H1 (cell line): Measurements from ENCODE around the gene ANKS1B. TPM values are rescaled to one million over a fixed set of nuclear protein-coding genes. Genes with fewer than 3 reads are reported as not detected.

ENCODE experiments used
- CTCF ChIA-PET: fragments of 300-600 bp; sonication (Branson Sonifier 250); formaldehyde crosslinking; loops from one replicate; lab custom pipeline; 2021; ENCODE audit not compliant: partially characterized antibody; lab: Charles Lee
- POLR2A ChIA-PET: fragments of 300-600 bp; sonication (Branson Sonifier 250); formaldehyde crosslinking; loops from one replicate; lab custom pipeline; 2021; ENCODE audit warnings: inconsistent platforms; ENCODE audit not compliant: partially characterized antibody; lab: Charles Lee
- DNase-seq, 2 experiments: peaks; one replicate each; pipeline versions ENCODE4 v3.0.0 to v3.0.0-alpha.2; 2010 to 2022; ENCODE audit warnings: low spot score in 2 of 2, low read depth in 1 of 2, mixed read lengths in 1 of 2
- FAIRE-seq: peaks from 2 replicates; lab custom pipeline; 2011; peaks lifted over from hg19 to GRCh38; lab: Jason Lieb, UNC
- H2AFZ ChIP-seq: 2 replicates; pipeline ENCODE4 v1.8.1; 2012; ENCODE audit warnings: low read length, inconsistent platforms
- H2AK5ac ChIP-seq: 2 replicates; pipeline ENCODE4 v1.6.1; 2013; ENCODE audit warnings: low read depth, low read length
- H2BK120ac ChIP-seq: replicated peaks from 2 replicates; pipeline ENCODE3; 2013; ENCODE audit warnings: low read depth, low read length, inconsistent platforms
- H2BK12ac ChIP-seq: 2 replicates; pipeline ENCODE4 v1.6.1; 2013; ENCODE audit warnings: low read depth, low read length
- H2BK15ac ChIP-seq: 2 replicates; pipeline ENCODE4 v1.6.1; 2013; ENCODE audit warnings: low read length
- H2BK20ac ChIP-seq: 2 replicates; pipeline ENCODE4 v1.6.1; 2013; ENCODE audit warnings: low read length
- H2BK5ac ChIP-seq: 2 replicates; pipeline ENCODE4 v1.6.1; 2013; ENCODE audit warnings: low read depth, low read length
- H3K14ac ChIP-seq: 2 replicates; pipeline ENCODE4 v1.6.1; 2013; ENCODE audit warnings: inconsistent platforms; ENCODE audit not compliant: insufficient read length
- H3K18ac ChIP-seq: 2 replicates; pipeline ENCODE4 v1.6.1; 2013; ENCODE audit warnings: low read length; ENCODE audit errors: extremely low read depth
- H3K23ac ChIP-seq: 2 replicates; pipeline ENCODE4 v1.6.1; 2013; ENCODE audit warnings: inconsistent platforms; ENCODE audit not compliant: insufficient read length
- H3K23me2 ChIP-seq: 2 replicates; pipeline ENCODE4 v1.6.1; 2013; ENCODE audit warnings: low read depth, low read length
- H3K27ac ChIP-seq: 2 replicates; pipeline ENCODE4 v1.6.1; 2011; ENCODE audit warnings: low read depth, low read length, inconsistent platforms
- H3K27me3 ChIP-seq, 4 experiments: replicated peaks in 1 of 4; 1 replicate in 1 of 4; 2 replicates in 3 of 4; pipeline versions ENCODE4 v1.6.1 to v1.8.1; 2011 to 2013; ENCODE audit warnings: low read length in 3 of 4, mild to moderate bottlenecking in 3 of 4, inconsistent platforms in 2 of 4, mixed read lengths in 2 of 4, moderate library complexity in 1 of 4; ENCODE audit not compliant: control insufficient read depth in 3 of 4, insufficient read depth in 3 of 4; ENCODE audit errors: extremely low read depth in 1 of 4
- H3K36me3 ChIP-seq, 4 experiments: 2 replicates each; pipeline versions ENCODE4 v1.6.1 to v1.8.1; 2011 to 2013; ENCODE audit warnings: mild to moderate bottlenecking in 4 of 4, low read length in 3 of 4, moderate library complexity in 2 of 4, control low read depth in 1 of 4, inconsistent platforms in 1 of 4; ENCODE audit not compliant: insufficient read depth in 4 of 4, control insufficient read depth in 2 of 4
- H3K4ac ChIP-seq: replicated peaks from 2 replicates; pipeline ENCODE3; 2013; ENCODE audit warnings: low read length, low read depth, mixed read lengths, inconsistent platforms; ENCODE audit not compliant: insufficient read length
- H3K4me1 ChIP-seq, 4 experiments: replicated peaks in 1 of 4; 1 replicate in 1 of 4; 2 replicates in 3 of 4; pipeline versions ENCODE4 v1.6.1 to v1.8.1; 2011 to 2013; ENCODE audit warnings: low read length in 3 of 4, inconsistent platforms in 2 of 4, mixed read lengths in 1 of 4; ENCODE audit not compliant: insufficient read depth in 4 of 4, control insufficient read depth in 3 of 4
- H3K4me2 ChIP-seq, 2 experiments: 2 replicates each; pipeline versions ENCODE4 v1.6.1 to v1.8.1; 2011 to 2013; ENCODE audit warnings: low read depth in 2 of 2, low read length in 2 of 2, control low read depth in 1 of 2, inconsistent platforms in 1 of 2, mild to moderate bottlenecking in 1 of 2; ENCODE audit not compliant: insufficient read depth in 1 of 2
- H3K4me3 ChIP-seq, 4 experiments: fragments of 200-600, 300-600 bp in 1 of 4; sonication (generic), shearing (Covaris generic), sonication (Bioruptor Twin) in 1 of 4; 2 replicates each; pipeline versions ENCODE4 v1.5.1 to v1.8.1; 2011 to 2016; ENCODE audit warnings: low read length in 4 of 4, low read depth in 3 of 4, control low read depth in 2 of 4, inconsistent platforms in 2 of 4, mild to moderate bottlenecking in 2 of 4, mixed read lengths in 1 of 4, moderate library complexity in 1 of 4; ENCODE audit not compliant: insufficient read depth in 2 of 4; ENCODE audit errors: extremely low read depth in 1 of 4
- H3K56ac ChIP-seq: replicated peaks from 2 replicates; pipeline ENCODE3; 2013; ENCODE audit warnings: low read depth, mild to moderate bottlenecking, mixed read lengths, low read length, inconsistent platforms; ENCODE audit not compliant: insufficient read length
- H3K79me1 ChIP-seq: 2 replicates; pipeline ENCODE4 v1.6.1; 2013; ENCODE audit warnings: low read depth, low read length, control low read depth
- H3K79me2 ChIP-seq, 2 experiments: 2 replicates each; pipeline versions ENCODE4 v1.6.1 to v1.8.1; 2012 to 2013; ENCODE audit warnings: low read length in 2 of 2, mild to moderate bottlenecking in 2 of 2, inconsistent platforms in 1 of 2; ENCODE audit not compliant: insufficient read depth in 2 of 2, control insufficient read depth in 1 of 2
- H3K9ac ChIP-seq, 4 experiments: replicated peaks in 1 of 4; 1 replicate in 1 of 4; 2 replicates in 3 of 4; pipeline versions ENCODE4 v1.6.1 to v1.8.1; 2011 to 2013; ENCODE audit warnings: low read depth in 3 of 4, low read length in 3 of 4, control low read depth in 2 of 4, mild to moderate bottlenecking in 2 of 4, moderate library complexity in 2 of 4, inconsistent platforms in 1 of 4; ENCODE audit errors: extremely low read depth in 1 of 4
- H3K9me3 ChIP-seq, 2 experiments: 2 replicates each; pipeline versions ENCODE4 v1.6.1 to v1.8.1; 2012 to 2013; ENCODE audit warnings: mild to moderate bottlenecking in 2 of 2, moderate library complexity in 2 of 2, control low read depth in 1 of 2, inconsistent platforms in 1 of 2, low read depth in 1 of 2, low read length in 1 of 2, mixed read lengths in 1 of 2; ENCODE audit not compliant: insufficient read depth in 2 of 2
- H4K20me1 ChIP-seq, 2 experiments: replicated peaks in 1 of 2; 2 replicates each; pipeline versions ENCODE3 to v1.8.1; 2011 to 2013; ENCODE audit warnings: inconsistent platforms in 2 of 2, low read length in 2 of 2, mild to moderate bottlenecking in 1 of 2; ENCODE audit not compliant: insufficient read depth in 2 of 2, control insufficient read depth in 1 of 2
- H4K5ac ChIP-seq: 2 replicates; pipeline ENCODE4 v1.6.1; 2013; ENCODE audit warnings: low read length, low read depth, mixed read lengths, inconsistent platforms; ENCODE audit not compliant: insufficient read length
- H4K8ac ChIP-seq: 2 replicates; pipeline ENCODE4 v1.8.0; 2013; ENCODE audit warnings: mild to moderate bottlenecking, moderate library complexity, low read length, inconsistent platforms; ENCODE audit not compliant: insufficient read depth; ENCODE audit errors: extremely low read depth
- H4K91ac ChIP-seq: replicated peaks from 2 replicates; pipeline ENCODE3; 2013; ENCODE audit warnings: low read length, mixed read lengths, inconsistent platforms; ENCODE audit not compliant: insufficient read length
- CHD2 ChIP-seq: IDR thresholded peaks from 2 replicates; pipeline ENCODE4 v1.6.1; 2012; ENCODE audit warnings: low read length, improper control_type of control experiment
- CTBP2 ChIP-seq: IDR thresholded peaks from 2 replicates; pipeline ENCODE4 v1.7.0; 2011; ENCODE audit warnings: borderline replicate concordance, mild to moderate bottlenecking, moderate library complexity, mixed read lengths, low read length; ENCODE audit not compliant: insufficient read depth, insufficient read length
- EGR1 ChIP-seq: IDR thresholded peaks from 2 replicates; pipeline ENCODE4 v1.6.1; 2011; ENCODE audit warnings: low read depth, low read length, borderline replicate concordance
- EP300 ChIP-seq, 2 experiments: IDR thresholded peaks; 1 replicate in 1 of 2; 2 replicates in 1 of 2; pipeline ENCODE4 v1.6.1; 2011 to 2012; ENCODE audit warnings: low read depth in 2 of 2, low read length in 2 of 2, mild to moderate bottlenecking in 2 of 2, borderline replicate concordance in 1 of 2, inconsistent platforms in 1 of 2, moderate library complexity in 1 of 2
- MAFK ChIP-seq: IDR thresholded peaks from 2 replicates; pipeline ENCODE4 v1.6.1; 2012; ENCODE audit warnings: low read depth, mild to moderate bottlenecking, improper control_type of control experiment, low read length
- POLR2AphosphoS5 ChIP-seq: IDR thresholded peaks from 2 replicates; pipeline ENCODE4 v1.6.1; 2011; ENCODE audit warnings: low read depth, low read length
- TBP ChIP-seq: IDR thresholded peaks from 2 replicates; pipeline ENCODE4 v1.6.1; 2011; ENCODE audit warnings: low read depth, low read length, improper control_type of control experiment
- WGBS, 2 experiments: shearing (Covaris generic) in 1 of 2; methylation state at CpG; one replicate each; pipeline versions ENCODE4 v1.1.6 to v1.1.7; 2013 to 2015; ENCODE audit warnings: low lambda C conversion rate in 2 of 2, mixed read lengths in 2 of 2, inconsistent platforms in 1 of 2, low coverage in 1 of 2, missing lambda C conversion rate in 1 of 2; ENCODE audit not compliant: insufficient replicate concordance in 2 of 2, insufficient coverage in 1 of 2, insufficient read length in 1 of 2; ENCODE audit errors: extremely low coverage in 1 of 2, missing lambda C conversion rate in 1 of 2; 5-methylcytosine and 5-hydroxymethylcytosine counted together
- polyA plus RNA-seq, 7 experiments: library from polyadenylated mRNA; depleted of rRNA in 3 of 7; stranded (reverse) in 5 of 7; unstranded in 2 of 7; fragments of >200 nt in 5 of 7; fragments of 200-250 nt in 2 of 7; gene quantifications; 1 replicate in 5 of 7; 2 replicates in 1 of 7; 4 replicates in 1 of 7; pipeline versions ENCODE4 v1.2.1 to v1.2.3, GENCODE V29; 2011 to 2013; ENCODE audit warnings: missing spikeins in 2 of 7, mixed read lengths in 2 of 7
- total RNA-seq: library from RNA; stranded (reverse); fragmentation: NEBNext Ultra II Directional; extraction: Animal tissue kit (Norgen Biotek cat#: 25700); gene quantifications from 2 replicates; pipeline ENCODE4 v1.2.1, GENCODE V29; 2021
- TF ChIP-seq, protein P1 (sequence below), 3 experiments: IDR thresholded peaks; 1 replicate in 2 of 3; 2 replicates in 1 of 3; pipeline versions ENCODE4 v1.5.1 to v1.6.1; 2011; ENCODE audit warnings: low read length in 3 of 3, mild to moderate bottlenecking in 3 of 3, inconsistent platforms in 2 of 3, low read depth in 1 of 3, moderate library complexity in 1 of 3; ENCODE audit not compliant: insufficient read depth in 1 of 3; ENCODE audit errors: control extremely low read depth in 1 of 3

Gene ANKS1B
- total and polyA plus RNA-seq, 2 of the 8 experiments (the other 6 are each of a cell fraction or from before 2014, with no cell fraction given) = 2.7 to 6.1 TPM

DNA sequence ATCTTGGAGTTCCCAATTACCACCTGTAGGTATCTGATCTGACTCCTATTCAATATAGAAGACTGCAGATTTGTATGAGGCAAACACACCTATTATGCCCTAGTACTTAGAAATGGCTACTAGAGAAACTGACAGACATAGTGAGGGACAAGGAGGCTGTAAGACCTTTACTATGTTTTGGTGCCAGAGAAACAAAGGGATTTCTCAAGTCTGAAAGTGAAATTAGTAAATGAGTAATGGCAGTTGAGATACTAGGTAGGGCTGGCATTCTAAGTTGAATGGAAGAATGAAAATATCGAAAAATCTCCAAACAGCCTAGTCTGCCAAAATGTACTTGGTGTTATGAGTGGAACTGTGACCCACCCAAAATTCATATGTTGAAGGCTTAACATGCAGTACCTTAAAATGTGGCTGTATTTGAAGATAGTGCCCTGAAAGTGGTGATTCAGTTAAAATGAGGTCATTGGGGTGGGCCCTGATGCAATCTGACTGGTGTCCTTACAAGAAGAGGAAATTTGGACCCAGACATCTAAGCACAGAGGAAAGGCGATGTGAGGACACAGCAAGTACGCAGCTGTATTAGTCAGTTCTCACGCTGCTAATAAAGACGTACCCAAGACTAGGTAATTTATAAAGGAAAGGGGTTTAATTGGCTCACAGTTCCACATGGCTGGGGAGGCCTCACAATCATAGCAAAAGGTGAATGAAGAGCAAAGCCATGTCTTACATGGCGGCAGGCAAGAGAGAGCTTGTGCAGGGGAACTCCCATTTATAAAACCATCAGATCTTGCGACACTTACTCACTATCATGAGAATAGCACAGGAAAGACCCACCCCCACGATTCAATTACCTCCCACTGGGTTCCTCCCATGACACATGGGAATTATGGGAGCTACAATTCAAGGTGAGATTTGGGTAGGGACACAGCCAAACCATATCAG is 1212.7 kb downstream of the ANKS1B start:
- Histone ChIP-seq H3K9ac (no peak overlapping the region), H2BK15ac (no peak overlapping the region), H2BK120ac (no peak overlapping the region), H2AK5ac (no peak overlapping the region), H4K5ac (no peak overlapping the region), H2AFZ (no peak overlapping the region), H3K23ac (no peak overlapping the region), H3K4ac (no peak overlapping the region), H3K4me1 (no peaks in the 10 kb centered on the region), H2BK20ac (no peak overlapping the region), H3K36me3 (no peaks in the 10 kb centered on the region; a peak in 1 of 8 replicates), H3K4me2 (no peak overlapping the region), H2BK12ac (no peak overlapping the region), H3K27ac (no peak overlapping the region), H3K27me3 (no peaks in the 10 kb centered on the region), H3K56ac (no peak overlapping the region), H3K9me3 (0 out of 4 replicates have a peak, but pooled peaks cover 0 to 6% of the 10 kb centered on the region in 2 experiments), H3K79me2 (no peaks in the 10 kb centered on the region), H3K14ac (no peak overlapping the region), H2BK5ac (no peak overlapping the region), H3K18ac (no peak overlapping the region), H4K8ac (no peak overlapping the region), H4K20me1 (no peaks in the 10 kb centered on the region), H3K79me1 (no peaks in the 10 kb centered on the region), H3K4me3 (no peak overlapping the region), H4K91ac (no peak overlapping the region), H3K23me2 (no peaks in the 10 kb centered on the region)
- 88% methylated on average over 8 of the region's 8 CpGs; no CpG with 5 or more reads in 1 of the 2 experiments for WGBS, 2 experiments
- ChIA-PET POLR2A (no interaction called here), CTCF (interaction anchor here (1.1 to 1.3 kb wide), 3 partner anchors 8 to 168 kb away, joined by 3 to 4 read pairs (median 3); no protein-coding TSS in a partner anchor)
- no peak for DNase-seq
- no peak for FAIRE-seq
- TF ChIP-seq EP300 (IDR thresholded peaks at IDR 0.05; ENCODE audit: borderline replicate concordance in 1 of 2, low read depth in 2 of 2, low read length in 2 of 2) = no peak
- no peak for TF ChIP-seq MAFK
- TF ChIP-seq EGR1 = no peak
- TF ChIP-seq, protein P1, sequence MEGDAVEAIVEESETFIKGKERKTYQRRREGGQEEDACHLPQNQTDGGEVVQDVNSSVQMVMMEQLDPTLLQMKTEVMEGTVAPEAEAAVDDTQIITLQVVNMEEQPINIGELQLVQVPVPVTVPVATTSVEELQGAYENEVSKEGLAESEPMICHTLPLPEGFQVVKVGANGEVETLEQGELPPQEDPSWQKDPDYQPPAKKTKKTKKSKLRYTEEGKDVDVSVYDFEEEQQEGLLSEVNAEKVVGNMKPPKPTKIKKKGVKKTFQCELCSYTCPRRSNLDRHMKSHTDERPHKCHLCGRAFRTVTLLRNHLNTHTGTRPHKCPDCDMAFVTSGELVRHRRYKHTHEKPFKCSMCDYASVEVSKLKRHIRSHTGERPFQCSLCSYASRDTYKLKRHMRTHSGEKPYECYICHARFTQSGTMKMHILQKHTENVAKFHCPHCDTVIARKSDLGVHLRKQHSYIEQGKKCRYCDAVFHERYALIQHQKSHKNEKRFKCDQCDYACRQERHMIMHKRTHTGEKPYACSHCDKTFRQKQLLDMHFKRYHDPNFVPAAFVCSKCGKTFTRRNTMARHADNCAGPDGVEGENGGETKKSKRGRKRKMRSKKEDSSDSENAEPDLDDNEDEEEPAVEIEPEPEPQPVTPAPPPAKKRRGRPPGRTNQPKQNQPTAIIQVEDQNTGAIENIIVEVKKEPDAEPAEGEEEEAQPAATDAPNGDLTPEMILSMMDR (IDR thresholded peaks at IDR 0.05; ENCODE audit: control extremely low read depth in 1 of 3, insufficient read depth in 1 of 3, low read depth in 1 of 3, low read length in 3 of 3) = no peak
- no peak for TF ChIP-seq CHD2
- TF ChIP-seq TBP = no peak
- no peak for TF ChIP-seq POLR2AphosphoS5
- no peak for TF ChIP-seq CTBP2
